ENCODE data around the gene MT1A.

Gene MT1A

GRCh38 chr16:56591377-56592060, 46.9 kb upstream of the MT1A start:
- no peak for DNase-seq
- Histone ChIP-seq H4K20me1 (ENCODE audit: insufficient read depth, low read length) (no peaks in the 10 kb centered on the region), H3K9me3 (replicated peaks; ENCODE audit: insufficient read depth, low read length) (no peaks in the 10 kb centered on the region), H3K27ac (ENCODE audit: low read length) (no peak overlapping the region), H3K27me3 (replicated peaks; ENCODE audit: insufficient read depth, low read length) (peaks cover 22% of the 10 kb centered on the region), H3K4me2 (ENCODE audit: low read depth, low read length) (no peak overlapping the region), H3K9ac (ENCODE audit: low read length) (no peak overlapping the region), H3F3A (ENCODE audit: insufficient read depth, low read length) (no peaks in the 10 kb centered on the region), H3K36me3 (replicated peaks; ENCODE audit: insufficient read depth, low read length) (no peaks in the 10 kb centered on the region), H3K9me2 (replicated peaks; ENCODE audit: insufficient read depth, low read length) (no peaks in the 10 kb centered on the region), H3K4me1 (ENCODE audit: low read length) (no peaks in the 10 kb centered on the region), H3K79me2 (ENCODE audit: low read length) (no peaks in the 10 kb centered on the region), H2AFZ (ENCODE audit: low read length) (no peak overlapping the region), H3K4me3 (ENCODE audit: low read length) (no peak overlapping the region)
- TF ChIP-seq EZH2phosphoT487 (IDR thresholded peaks at IDR 0.05; ENCODE audit: low read length) (no peak), EZH2 (optimal IDR thresholded peaks at IDR 0.05; ENCODE audit: low read depth, low read length) (no peak), CTCF (IDR thresholded peaks at IDR 0.05; ENCODE audit: low read length) (no peak)

- no peaks in the 10 kb centered on the region for H4K20me1 ChIP-seq (ENCODE audit: insufficient read depth, low read length)
- no peaks in the 10 kb centered on the region for H3K4me1 ChIP-seq (ENCODE audit: low read length)
- no peak overlapping the region for H3K4me3 ChIP-seq (ENCODE audit: low read length)
- H2AFZ ChIP-seq (ENCODE audit: low read length): no peak overlapping the region
- H3K27ac ChIP-seq (ENCODE audit: low read length): no peak overlapping the region
- no peaks in the 10 kb centered on the region for H3K9me2 ChIP-seq (replicated peaks; ENCODE audit: insufficient read depth, low read length)
- H3K36me3 ChIP-seq (replicated peaks; ENCODE audit: insufficient read depth, low read length): no peaks in the 10 kb centered on the region
- H3K4me2 ChIP-seq (ENCODE audit: low read depth, low read length): no peak overlapping the region
- H3K79me2 ChIP-seq (ENCODE audit: low read length): no peaks in the 10 kb centered on the region
- peaks cover 7% of the 10 kb centered on the region for H3K27me3 ChIP-seq (replicated peaks; ENCODE audit: insufficient read depth, low read length)
- no peak overlapping the region for H3K9ac ChIP-seq (ENCODE audit: low read length)
- no peak for DNase-seq
- TF ChIP-seq CTCF (IDR thresholded peaks at IDR 0.05; ENCODE audit: low read length): no peak
- no peak for TF ChIP-seq EZH2 (optimal IDR thresholded peaks at IDR 0.05; ENCODE audit: low read depth, low read length)
- no peak for TF ChIP-seq EZH2phosphoT487 (IDR thresholded peaks at IDR 0.05; ENCODE audit: low read length)
- H3F3A ChIP-seq (ENCODE audit: insufficient read depth, low read length): no peaks in the 10 kb centered on the region
- H3K9me3 ChIP-seq (replicated peaks; ENCODE audit: insufficient read depth, low read length): no peaks in the 10 kb centered on the region
Measured at GRCh38 chr16:56593573-56594291, 44.7 kb upstream of the MT1A start.

GRCh38 chr16:56594292-56594619, 44.2 kb upstream of the MT1A start:
- no peak for TF ChIP-seq CTCF (IDR thresholded peaks at IDR 0.05; ENCODE audit: low read length)
- no peak for TF ChIP-seq EZH2 (optimal IDR thresholded peaks at IDR 0.05; ENCODE audit: low read depth, low read length)
- no peak for TF ChIP-seq EZH2phosphoT487 (IDR thresholded peaks at IDR 0.05; ENCODE audit: low read length)
- no peak for DNase-seq

More at GRCh38 chr16:56594292-56594619, 44.2 kb upstream of the MT1A start:
- Histone ChIP-seq H3K9me2 (replicated peaks; ENCODE audit: insufficient read depth, low read length) (no peaks in the 10 kb centered on the region), H3K79me2 (ENCODE audit: low read length) (no peaks in the 10 kb centered on the region), H2AFZ (ENCODE audit: low read length) (no peak overlapping the region), H3K4me2 (ENCODE audit: low read depth, low read length) (no peak overlapping the region), H3K9ac (ENCODE audit: low read length) (no peak overlapping the region), H3K27ac (ENCODE audit: low read length) (no peak overlapping the region), H3K4me1 (ENCODE audit: low read length) (no peaks in the 10 kb centered on the region), H3K36me3 (replicated peaks; ENCODE audit: insufficient read depth, low read length) (no peaks in the 10 kb centered on the region), H3K27me3 (replicated peaks; ENCODE audit: insufficient read depth, low read length) (peaks cover 4% of the 10 kb centered on the region), H4K20me1 (ENCODE audit: insufficient read depth, low read length) (no peaks in the 10 kb centered on the region), H3F3A (ENCODE audit: insufficient read depth, low read length) (no peaks in the 10 kb centered on the region), H3K4me3 (ENCODE audit: low read length) (no peak overlapping the region), H3K9me3 (replicated peaks; ENCODE audit: insufficient read depth, low read length) (no peaks in the 10 kb centered on the region)

Measured in MM.1S (cell line).